Breast epithelium (tissue), 3 donors: Measurements from ENCODE around the gene ANTXR2.

Experiments used
- CTCF ChIP-seq, 3 donors: fragments of 450-650 bp; IDR thresholded peaks; one replicate each; pipeline ENCODE4 v1.5.1; 2016 to 2017; ENCODE audit warnings: antibody characterized with exemption in 3 of 3, mild to moderate bottlenecking in 3 of 3, moderate library complexity in 3 of 3
- POLR2A ChIP-seq: fragments of 450-650 bp; IDR thresholded peaks from one replicate; pipeline ENCODE4 v1.6.1; 2016; ENCODE audit warnings: antibody characterized with exemption, mild to moderate bottlenecking, moderate library complexity

- TF ChIP-seq CTCF (IDR thresholded peaks at IDR 0.05) (no peak), POLR2A (no peak)
These were observed 26.6 kb upstream of the ANTXR2 start for GRCh38 chr4:80099671-80100070.
